DND-41 (cell line): ENCODE measurements around the gene ART4.

Experiments
- ATAC-seq: fragments of 200-7000 bp; cut with Tn5 transposase; 3 replicates; pipeline ENCODE4 v1.9.1; 2021; ENCODE audit warnings: low read depth; ENCODE audit not compliant: insufficient read depth
- DNase-seq: peaks from one replicate; pipeline ENCODE4 v3.0.0-alpha.2; 2020
- H2AFZ ChIP-seq: 2 replicates; pipeline ENCODE4 v1.6.0; 2012; ENCODE audit warnings: low read depth, low read length
- H3K27ac ChIP-seq: 2 replicates; pipeline ENCODE4 v1.5.1; 2012; ENCODE audit warnings: low read length, inconsistent platforms
- H3K27me3 ChIP-seq: fragments of 200-600 bp; sonication (generic); 2 replicates; pipeline ENCODE4 v1.6.0; 2012; ENCODE audit warnings: low read length, mild to moderate bottlenecking, inconsistent platforms; ENCODE audit not compliant: insufficient read depth, poor library complexity
- H3K36me3 ChIP-seq: 2 replicates; pipeline ENCODE4 v1.5.1; 2012; ENCODE audit warnings: low read length, inconsistent platforms; ENCODE audit not compliant: insufficient read depth
- H3K4me1 ChIP-seq: 2 replicates; pipeline ENCODE4 v1.5.1; 2012; ENCODE audit warnings: mild to moderate bottlenecking, low read length; ENCODE audit not compliant: insufficient read depth
- H3K4me2 ChIP-seq: 2 replicates; pipeline ENCODE4 v1.6.0; 2012; ENCODE audit warnings: mild to moderate bottlenecking, moderate library complexity, low read length, inconsistent platforms; ENCODE audit not compliant: insufficient read depth
- H3K4me3 ChIP-seq, 2 experiments: fragments of 200-600 bp in 1 of 2; shearing (Covaris generic) in 1 of 2; 2 replicates each; pipeline ENCODE4 v1.5.1; 2012 to 2016; ENCODE audit warnings: inconsistent platforms in 2 of 2, low read length in 2 of 2, mild to moderate bottlenecking in 2 of 2, low read depth in 1 of 2, moderate library complexity in 1 of 2
- H3K79me2 ChIP-seq: 2 replicates; pipeline ENCODE4 v1.6.0; 2012; ENCODE audit warnings: low read length, inconsistent platforms; ENCODE audit not compliant: insufficient read depth
- H3K9ac ChIP-seq: 2 replicates; pipeline ENCODE4 v1.6.0; 2012; ENCODE audit warnings: low read depth, mild to moderate bottlenecking, inconsistent platforms, low read length, moderate library complexity
- H3K9me3 ChIP-seq: 2 replicates; pipeline ENCODE4 v1.5.1; 2012; ENCODE audit warnings: low read length, moderate library complexity, mild to moderate bottlenecking, inconsistent platforms; ENCODE audit not compliant: insufficient read depth, severe bottlenecking
- H4K20me1 ChIP-seq: 2 replicates; pipeline ENCODE4 v1.6.0; 2012; ENCODE audit warnings: low read length; ENCODE audit not compliant: insufficient read depth
- CTCF ChIP-seq: IDR thresholded peaks from 2 replicates; pipeline ENCODE4 v1.5.1; 2012; ENCODE audit warnings: borderline replicate concordance, low read length, moderate library complexity, mild to moderate bottlenecking; ENCODE audit not compliant: poor library complexity, severe bottlenecking; ENCODE audit errors: extremely low read depth
- EZH2 ChIP-seq: IDR thresholded peaks from 3 replicates; pipeline ENCODE4 v1.6.1; 2012; ENCODE audit warnings: borderline replicate concordance, low read depth, mild to moderate bottlenecking, moderate library complexity, low read length, inconsistent platforms; ENCODE audit not compliant: severe bottlenecking

ART4 gene

GRCh38 chr12:14782756-14783155, 60.6 kb downstream of the ART4 start:
- no peaks in the 10 kb centered on the region for H3K27me3 ChIP-seq
- no peak for TF ChIP-seq EZH2
- no peak for TF ChIP-seq CTCF

GRCh38 chr12:14781563-14781962, 61.8 kb downstream of the ART4 start:
- H2AFZ ChIP-seq, result no peak overlapping the region
- H3K4me3 ChIP-seq, result no peak overlapping the region
- no peak for ATAC-seq
- no peaks in the 10 kb centered on the region for H3K9me3 ChIP-seq
- H3K27ac ChIP-seq, result no peak overlapping the region
- no peaks in the 10 kb centered on the region for H3K79me2 ChIP-seq
- no peaks in the 10 kb centered on the region for H3K27me3 ChIP-seq
- TF ChIP-seq CTCF (no peak), EZH2 (no peak)
- H4K20me1 ChIP-seq, result no peaks in the 10 kb centered on the region
- no peak for DNase-seq
- no peak overlapping the region for H3K9ac ChIP-seq
- peaks cover 13% of the 10 kb centered on the region for H3K4me1 ChIP-seq
- no peak overlapping the region for H3K4me2 ChIP-seq
- peaks cover 26% of the 10 kb centered on the region; the same call in 1 of the 2 replicates for H3K36me3 ChIP-seq

More at GRCh38 chr12:14782756-14783155, 60.6 kb downstream of the ART4 start:
- Histone ChIP-seq H3K36me3 (peaks cover 38% of the 10 kb centered on the region), H3K4me3 (no peak overlapping the region), H4K20me1 (no peaks in the 10 kb centered on the region), H3K27ac (no peak overlapping the region), H3K4me2 (no peak overlapping the region), H2AFZ (no peak overlapping the region), H3K9ac (no peak overlapping the region), H3K4me1 (peaks cover 13% of the 10 kb centered on the region), H3K79me2 (no peaks in the 10 kb centered on the region), H3K9me3 (no peaks in the 10 kb centered on the region)
- DNase-seq (no peak), ATAC-seq (no peak)

GRCh38 chr12:14780859-14781258, 62.5 kb downstream of the ART4 start:
- DNase-seq (no peak), ATAC-seq (peak; percentile 46; the same call in 2 of the 3 replicates)
- Histone ChIP-seq H3K4me2 (peak overlapping the region; percentile 46), H3K9ac (no peak overlapping the region), H3K79me2 (no peaks in the 10 kb centered on the region), H3K9me3 (no peaks in the 10 kb centered on the region), H2AFZ (peak overlapping the region; percentile 55), H3K4me3 (no peak overlapping the region), H3K27me3 (no peaks in the 10 kb centered on the region), H3K4me1 (peaks cover 13% of the 10 kb centered on the region), H4K20me1 (no peaks in the 10 kb centered on the region), H3K36me3 (peaks cover 19% of the 10 kb centered on the region; the same call in 1 of the 2 replicates), H3K27ac (peak overlapping the region; percentile 1; the same call in 1 of the 2 replicates)
- TF ChIP-seq EZH2 (no peak), CTCF (no peak)
